Measurements from ENCODE around the gene EP400. TPM values are rescaled to one million over a fixed set of nuclear protein-coding genes. Genes with fewer than 3 reads are reported as not detected.

Gene EP400
- total RNA-seq, 1 experiment from 2014 or later, result 60.5 TPM

- Mint-ChIP-seq H3K4me3 (ENCODE audit: unreplicated experiment) (no peak overlapping the region), H3K27me3 (ENCODE audit: insufficient read depth, unreplicated experiment) (no peaks in the 10 kb centered on the region), H3K9me3 (ENCODE audit: unreplicated experiment) (no peaks in the 10 kb centered on the region), H3K27ac (ENCODE audit: unreplicated experiment) (no peak overlapping the region), H3K4me1 (ENCODE audit: low read depth, unreplicated experiment) (no peaks in the 10 kb centered on the region), H3K36me3 (ENCODE audit: insufficient read depth, unreplicated experiment) (peaks cover 82% of the 10 kb centered on the region)
- Histone ChIP-seq H3K36me3 (ENCODE audit: control insufficient read depth, insufficient read depth, low read length) (no peaks in the 10 kb centered on the region; the same call in 1 of the 2 replicates), H3K27me3 (replicated peaks; ENCODE audit: control insufficient read depth, insufficient read depth, low read length) (no peaks in the 10 kb centered on the region), H3K4me1 (no peaks in the 10 kb centered on the region), H3K9me3 (no peaks in the 10 kb centered on the region), H3K4me3 (ENCODE audit: low read depth, low read length) (no peak overlapping the region)
- BruUV-seq (replicated peaks), result no TSS peak
- no peak for DNase-seq
- CTCF ChIA-PET, result no interaction called here
- TF ChIP-seq CTCF (IDR thresholded peaks at IDR 0.05; ENCODE audit: insufficient read depth in 1 of 2, low read depth in 1 of 2, low read length in 1 of 2, severe bottlenecking in 1 of 2, unreplicated experiment in 1 of 2), result no peak
- POLR2A ChIA-PET, result no interaction called here
- intact Hi-C loops (cut with micrococcal nuclease; ENCODE audit: unreplicated experiment), result no loop called here
Measured at GRCh38 chr12:132029503-132030300, 80.0 kb downstream of the EP400 start.

- peaks cover 82% of the 10 kb centered on the region for H3K36me3 Mint-ChIP-seq (ENCODE audit: insufficient read depth, unreplicated experiment)
- TF ChIP-seq CTCF (IDR thresholded peaks at IDR 0.05; ENCODE audit: insufficient read depth in 1 of 2, low read depth in 1 of 2, low read length in 1 of 2, severe bottlenecking in 1 of 2, unreplicated experiment in 1 of 2), result no peak
- intact Hi-C loops (cut with micrococcal nuclease; ENCODE audit: unreplicated experiment), result no loop called here
- H3K27ac Mint-ChIP-seq (ENCODE audit: unreplicated experiment), result no peak overlapping the region
- ChIA-PET CTCF (no interaction called here), POLR2A (no interaction called here)
- Histone ChIP-seq H3K27me3 (replicated peaks; ENCODE audit: control insufficient read depth, insufficient read depth, low read length) (no peaks in the 10 kb centered on the region), H3K4me1 (no peaks in the 10 kb centered on the region), H3K4me3 (ENCODE audit: low read depth, low read length) (no peak overlapping the region), H3K9me3 (no peaks in the 10 kb centered on the region), H3K36me3 (ENCODE audit: control insufficient read depth, insufficient read depth, low read length) (peaks cover 2% of the 10 kb centered on the region)
- DNase-seq, result no peak
- no TSS peak for BruUV-seq (replicated peaks)
- H3K9me3 Mint-ChIP-seq (ENCODE audit: unreplicated experiment), result no peaks in the 10 kb centered on the region
- no peaks in the 10 kb centered on the region for H3K27me3 Mint-ChIP-seq (ENCODE audit: insufficient read depth, unreplicated experiment)
- H3K4me1 Mint-ChIP-seq (ENCODE audit: low read depth, unreplicated experiment), result no peaks in the 10 kb centered on the region
- no peak overlapping the region for H3K4me3 Mint-ChIP-seq (ENCODE audit: unreplicated experiment)
Measured at GRCh38 chr12:132030367-132031038, 80.8 kb downstream of the EP400 start.

- intact Hi-C loops (cut with micrococcal nuclease; ENCODE audit: unreplicated experiment), result no loop called here
- Mint-ChIP-seq H3K9me3 (ENCODE audit: unreplicated experiment) (no peaks in the 10 kb centered on the region), H3K27me3 (ENCODE audit: insufficient read depth, unreplicated experiment) (no peaks in the 10 kb centered on the region), H3K36me3 (ENCODE audit: insufficient read depth, unreplicated experiment) (peaks cover 83% of the 10 kb centered on the region), H3K4me1 (ENCODE audit: low read depth, unreplicated experiment) (no peaks in the 10 kb centered on the region), H3K4me3 (ENCODE audit: unreplicated experiment) (no peak overlapping the region), H3K27ac (ENCODE audit: unreplicated experiment) (no peak overlapping the region)
- DNase-seq, result no peak
- H3K4me3 ChIP-seq (ENCODE audit: low read depth, low read length), result no peak overlapping the region
- no peaks in the 10 kb centered on the region for H3K27me3 ChIP-seq (replicated peaks; ENCODE audit: control insufficient read depth, insufficient read depth, low read length)
- CTCF ChIA-PET, result no interaction called here
- POLR2A ChIA-PET, result no interaction called here
- no peaks in the 10 kb centered on the region for H3K9me3 ChIP-seq
- no TSS peak for BruUV-seq (replicated peaks)
- H3K36me3 ChIP-seq (ENCODE audit: control insufficient read depth, insufficient read depth, low read length), result peaks cover 2% of the 10 kb centered on the region
- TF ChIP-seq CTCF (IDR thresholded peaks at IDR 0.05; ENCODE audit: insufficient read depth in 1 of 2, low read depth in 1 of 2, low read length in 1 of 2, severe bottlenecking in 1 of 2, unreplicated experiment in 1 of 2), result no peak
- no peaks in the 10 kb centered on the region for H3K4me1 ChIP-seq
Measured at GRCh38 chr12:132033627-132034026, 83.9 kb downstream of the EP400 start.

Data from Caco-2 (cell line).